ENCODE data around the gene PCP4L1. TPM values are rescaled to one million over a fixed set of nuclear protein-coding genes. Genes with fewer than 3 reads are reported as not detected.

PCP4L1 gene
- total RNA-seq, 2 donors from 2014 or later: 0.68 to 1.8 TPM

- H3K27ac ChIP-seq: no peak overlapping the region
- H3K27me3 ChIP-seq (replicated peaks; ENCODE audit: insufficient read depth): no peaks in the 10 kb centered on the region
- DNase-seq (ENCODE audit: low spot score) (no peak), ATAC-seq (ENCODE audit: insufficient number of reproducible peaks, low FRiP score, low read depth) (no peak)
- no peaks in the 10 kb centered on the region for H3K4me1 ChIP-seq (ENCODE audit: control insufficient read depth in 1 of 2, low read depth in 2 of 2)
- TF ChIP-seq, protein P1, sequence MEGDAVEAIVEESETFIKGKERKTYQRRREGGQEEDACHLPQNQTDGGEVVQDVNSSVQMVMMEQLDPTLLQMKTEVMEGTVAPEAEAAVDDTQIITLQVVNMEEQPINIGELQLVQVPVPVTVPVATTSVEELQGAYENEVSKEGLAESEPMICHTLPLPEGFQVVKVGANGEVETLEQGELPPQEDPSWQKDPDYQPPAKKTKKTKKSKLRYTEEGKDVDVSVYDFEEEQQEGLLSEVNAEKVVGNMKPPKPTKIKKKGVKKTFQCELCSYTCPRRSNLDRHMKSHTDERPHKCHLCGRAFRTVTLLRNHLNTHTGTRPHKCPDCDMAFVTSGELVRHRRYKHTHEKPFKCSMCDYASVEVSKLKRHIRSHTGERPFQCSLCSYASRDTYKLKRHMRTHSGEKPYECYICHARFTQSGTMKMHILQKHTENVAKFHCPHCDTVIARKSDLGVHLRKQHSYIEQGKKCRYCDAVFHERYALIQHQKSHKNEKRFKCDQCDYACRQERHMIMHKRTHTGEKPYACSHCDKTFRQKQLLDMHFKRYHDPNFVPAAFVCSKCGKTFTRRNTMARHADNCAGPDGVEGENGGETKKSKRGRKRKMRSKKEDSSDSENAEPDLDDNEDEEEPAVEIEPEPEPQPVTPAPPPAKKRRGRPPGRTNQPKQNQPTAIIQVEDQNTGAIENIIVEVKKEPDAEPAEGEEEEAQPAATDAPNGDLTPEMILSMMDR (IDR thresholded peaks at IDR 0.05): no peak
- H3K9me3 ChIP-seq: no peaks in the 10 kb centered on the region
- no peaks in the 10 kb centered on the region for H3K36me3 ChIP-seq
- H3K4me3 ChIP-seq: no peak overlapping the region
Measured at GRCh38 chr1:161265305-161265704, 6.8 kb downstream of the PCP4L1 start.

- Histone ChIP-seq H3K36me3 (no peaks in the 10 kb centered on the region), H3K4me3 (no peak overlapping the region), H3K9me3 (no peaks in the 10 kb centered on the region), H3K27me3 (replicated peaks; ENCODE audit: insufficient read depth) (no peaks in the 10 kb centered on the region), H3K4me1 (ENCODE audit: control insufficient read depth in 1 of 2, low read depth in 2 of 2) (no peaks in the 10 kb centered on the region), H3K27ac (no peak overlapping the region)
- no peak for ATAC-seq (ENCODE audit: insufficient number of reproducible peaks, low FRiP score, low read depth)
- DNase-seq (ENCODE audit: low spot score): no peak
- TF ChIP-seq, protein P1 (IDR thresholded peaks at IDR 0.05): no peak
Measured at GRCh38 chr1:161266202-161266601, 7.7 kb downstream of the PCP4L1 start.

- no peaks in the 10 kb centered on the region for H3K27me3 ChIP-seq (replicated peaks; ENCODE audit: insufficient read depth)
- no peaks in the 10 kb centered on the region for H3K36me3 ChIP-seq
- H3K27ac ChIP-seq: no peak overlapping the region
- H3K4me3 ChIP-seq: no peak overlapping the region
- TF ChIP-seq, protein P1 (IDR thresholded peaks at IDR 0.05): no peak
- DNase-seq (ENCODE audit: low spot score): no peak
- no peaks in the 10 kb centered on the region for H3K4me1 ChIP-seq (ENCODE audit: control insufficient read depth in 1 of 2, low read depth in 2 of 2)
- ATAC-seq (ENCODE audit: insufficient number of reproducible peaks, low FRiP score, low read depth): no peak
- no peaks in the 10 kb centered on the region for H3K9me3 ChIP-seq
Measured at GRCh38 chr1:161266836-161267235, 8.3 kb downstream of the PCP4L1 start.

DNA sequence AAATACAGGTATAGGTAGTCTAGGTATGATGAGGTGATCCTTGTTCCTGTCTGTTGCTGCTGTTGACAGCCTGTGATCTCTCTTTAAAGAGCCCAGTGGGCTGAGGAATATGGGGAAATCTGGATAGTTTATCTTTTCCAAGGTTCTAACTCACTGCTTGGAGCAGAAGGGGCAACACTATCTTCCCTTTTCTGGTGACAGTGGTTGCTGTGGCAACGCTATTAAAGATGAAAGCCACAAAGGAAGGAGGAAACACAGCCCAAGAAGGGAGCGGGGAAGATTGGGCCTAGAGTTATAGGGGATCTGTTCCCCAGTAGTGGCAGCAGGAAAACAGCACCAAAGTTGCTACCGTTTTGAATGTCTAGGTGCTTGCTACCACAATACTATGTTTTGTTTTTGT lies 8.8 kb downstream of the PCP4L1 start:
- Histone ChIP-seq H3K27ac (no peak overlapping the region), H3K9me3 (no peaks in the 10 kb centered on the region)
- TF ChIP-seq, protein P1 (IDR thresholded peaks at IDR 0.05): no peak

GRCh38 chr1:161273402-161273801 lies 14.9 kb downstream of the PCP4L1 start:
- H3K4me3 ChIP-seq: no peak overlapping the region
- no peaks in the 10 kb centered on the region for H3K36me3 ChIP-seq
- no peaks in the 10 kb centered on the region for H3K4me1 ChIP-seq (ENCODE audit: control insufficient read depth in 1 of 2, low read depth in 2 of 2)
- H3K9me3 ChIP-seq: no peaks in the 10 kb centered on the region
- TF ChIP-seq, protein P1 (IDR thresholded peaks at IDR 0.05): no peak
- no peak for DNase-seq (ENCODE audit: low spot score)
- no peak for ATAC-seq (ENCODE audit: insufficient number of reproducible peaks, low FRiP score, low read depth)
- H3K27me3 ChIP-seq (replicated peaks; ENCODE audit: insufficient read depth): no peaks in the 10 kb centered on the region
- H3K27ac ChIP-seq: no peak overlapping the region

More for the DNA sequence above, 8.8 kb downstream of the PCP4L1 start:
- ATAC-seq (ENCODE audit: insufficient number of reproducible peaks, low FRiP score, low read depth) (no peak), DNase-seq (ENCODE audit: low spot score) (no peak)
- H3K36me3 ChIP-seq: no peaks in the 10 kb centered on the region
- H3K27me3 ChIP-seq (replicated peaks; ENCODE audit: insufficient read depth): no peaks in the 10 kb centered on the region
- no peaks in the 10 kb centered on the region for H3K4me1 ChIP-seq (ENCODE audit: control insufficient read depth in 1 of 2, low read depth in 2 of 2)
- H3K4me3 ChIP-seq: no peak overlapping the region

Data from thoracic aorta (tissue), 2 donors.